ENCODE results near the gene CES2. TPM values are rescaled to one million over a fixed set of nuclear protein-coding genes. Genes with fewer than 3 reads are reported as not detected.
A peak's percentile ranks its signal among the peaks of the same experiment; 100 is the strongest.

The CES2 gene
- total RNA-seq, 1 experiment from 2014 or later, result 35.4 TPM

DNA sequence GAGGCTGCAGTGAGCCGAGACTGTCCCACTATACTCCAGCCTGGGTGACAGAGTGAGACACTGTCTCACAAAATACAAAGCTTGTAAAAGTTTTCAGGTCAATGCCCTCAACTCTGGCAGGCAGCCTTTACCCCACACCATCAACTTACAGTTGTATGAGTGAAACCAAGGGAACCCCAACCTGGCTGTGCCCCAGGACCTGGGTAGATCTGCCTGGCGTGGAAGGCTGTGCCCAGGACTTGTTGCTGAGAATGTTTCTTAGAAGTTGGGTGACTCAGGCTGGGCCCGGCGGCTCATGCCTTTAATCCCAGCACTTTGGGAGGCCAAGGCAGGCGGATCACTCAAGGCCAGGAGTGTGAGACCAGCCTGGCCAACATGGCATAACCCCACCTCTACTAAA, 33.5 kb downstream of the CES2 start:
- Histone ChIP-seq H3K36me3 (ENCODE audit: control insufficient read depth in 1 of 2, insufficient read depth in 2 of 2, low read length in 2 of 2) (no peaks in the 10 kb centered on the region), H3K9ac (ENCODE audit: low read length) (peak overlapping the region; percentile 28; the same call in 1 of the 2 replicates), H4K20me1 (ENCODE audit: insufficient read depth) (no peaks in the 10 kb centered on the region), H3K27ac (ENCODE audit: low read depth, low read length) (no peak overlapping the region), H3K4me2 (ENCODE audit: low read length) (peak overlapping the region; percentile 80), H3K79me2 (ENCODE audit: insufficient read depth, low read length) (no peaks in the 10 kb centered on the region), H3K4me3 (replicated peaks in 1 of 2; ENCODE audit: low read depth in 1 of 2, low read length in 2 of 2) (peak overlapping the region in 1 of 2 experiments; percentile 26; a peak in 1 of 4 replicates), H3K9me3 (ENCODE audit: control insufficient read depth in 1 of 2, insufficient read depth in 1 of 2, low read depth in 1 of 2, low read length in 2 of 2) (no peaks in the 10 kb centered on the region), H2AFZ (ENCODE audit: low read depth, low read length, poor library complexity, severe bottlenecking) (no peak overlapping the region), H3K27me3 (ENCODE audit: insufficient read depth, low read length) (no peaks in the 10 kb centered on the region), H3K4me1 (ENCODE audit: control insufficient read depth in 1 of 2, insufficient read depth in 2 of 2, low read length in 2 of 2) (peaks cover 40 to 55% of the 10 kb centered on the region in 2 experiments), H3K9me2 (ENCODE audit: insufficient read depth) (no peaks in the 10 kb centered on the region)
- DNase-seq (ENCODE audit: low read depth, low spot score) (no peak), ATAC-seq (peak; percentile 61)
- RAD21 ChIA-PET (ENCODE audit: low non-redundant PET in 1 of 2, low total read pairs in 2 of 2, uncharacterized antibody in 2 of 2, unreplicated experiment in 2 of 2), result no interaction called here
- BruUV-seq (replicated peaks), result no TSS peak
- CTCF ChIA-PET, result interaction anchor here (0.8 kb wide), 1 partner anchor 8 kb away, joined by 3 read pairs; the partner anchor contains the start of gene CES3
- intact Hi-C loops (cut with micrococcal nuclease), result no loop called here
- TF ChIP-seq TCF7L2 (IDR thresholded peaks at IDR 0.05; ENCODE audit: borderline replicate concordance, extremely low read depth, insufficient read depth, insufficient read length), result peak; percentile 75
- no peak for TF ChIP-seq CEBPB (IDR thresholded peaks at IDR 0.05; ENCODE audit: low read depth)
- POLR2A ChIA-PET, result no interaction called here

DNA sequence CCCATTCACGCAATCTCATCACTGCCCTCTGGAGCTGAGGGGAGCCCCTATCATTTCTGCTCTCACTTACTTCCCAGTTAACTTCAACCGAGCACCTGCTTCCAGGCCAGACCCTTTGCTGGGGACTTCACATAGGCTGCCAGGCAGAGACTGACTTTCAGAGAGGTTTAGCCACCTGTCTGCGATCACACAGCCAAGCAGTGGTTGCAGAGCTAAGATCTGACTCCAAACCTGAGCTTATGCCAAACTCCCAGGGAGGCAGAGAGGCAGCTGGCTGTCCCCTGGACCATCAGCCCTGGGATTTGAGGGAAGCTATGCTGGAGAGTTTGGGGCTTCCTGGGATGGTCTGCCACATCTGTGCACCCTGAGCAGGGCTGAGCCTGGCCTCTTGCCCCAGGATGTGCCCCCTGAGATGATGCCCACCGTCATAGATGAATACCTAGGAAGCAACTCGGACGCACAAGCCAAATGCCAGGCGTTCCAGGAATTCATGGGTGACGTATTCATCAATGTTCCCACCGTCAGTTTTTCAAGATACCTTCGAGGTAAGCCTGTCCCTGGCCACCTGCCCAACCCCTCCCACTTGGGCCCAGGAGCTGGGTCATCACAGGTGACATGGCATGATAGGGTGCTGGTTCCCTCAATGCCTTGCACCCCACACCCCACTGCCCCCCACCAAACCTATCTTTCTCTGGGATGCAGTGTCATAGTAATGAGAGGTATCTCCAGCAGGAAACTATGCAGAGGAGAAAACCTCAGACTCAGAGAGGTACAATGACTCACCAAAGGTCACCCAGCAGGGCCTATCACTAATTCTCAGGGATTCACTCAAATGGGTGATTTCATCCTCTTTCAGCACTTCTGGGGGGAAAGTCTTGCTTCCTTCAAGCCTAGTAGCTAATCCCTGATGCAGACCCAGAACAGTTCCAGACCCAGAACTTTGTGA, 35.7 kb downstream of the CES2 start:
- Histone ChIP-seq H3K9me2 (ENCODE audit: insufficient read depth) (no peaks in the 10 kb centered on the region), H3K4me1 (ENCODE audit: control insufficient read depth in 1 of 2, insufficient read depth in 2 of 2, low read length in 2 of 2) (peaks cover 40 to 55% of the 10 kb centered on the region in 2 experiments), H3K9me3 (ENCODE audit: control insufficient read depth in 1 of 2, insufficient read depth in 1 of 2, low read depth in 1 of 2, low read length in 2 of 2) (no peaks in the 10 kb centered on the region), H3K4me3 (replicated peaks in 1 of 2; ENCODE audit: low read depth in 1 of 2, low read length in 2 of 2) (peak overlapping the region in 1 of 2 experiments; percentile 31; a peak in 1 of 4 replicates), H3K4me2 (ENCODE audit: low read length) (peak overlapping the region; percentile 80), H4K20me1 (ENCODE audit: insufficient read depth) (no peaks in the 10 kb centered on the region), H3K27me3 (ENCODE audit: insufficient read depth, low read length) (no peaks in the 10 kb centered on the region), H3K9ac (ENCODE audit: low read length) (peak overlapping the region; percentile 37), H3K79me2 (ENCODE audit: insufficient read depth, low read length) (no peaks in the 10 kb centered on the region), H3K36me3 (ENCODE audit: control insufficient read depth in 1 of 2, insufficient read depth in 2 of 2, low read length in 2 of 2) (no peaks in the 10 kb centered on the region), H2AFZ (ENCODE audit: low read depth, low read length, poor library complexity, severe bottlenecking) (no peak overlapping the region), H3K27ac (ENCODE audit: low read depth, low read length) (peak overlapping the region; percentile 6; the same call in 1 of the 2 replicates)
- RAD21 ChIA-PET (ENCODE audit: low non-redundant PET in 1 of 2, low total read pairs in 2 of 2, uncharacterized antibody in 2 of 2, unreplicated experiment in 2 of 2), result interaction anchor here in 1 of 2 experiments (0.9 kb wide), 1 partner anchor 17 kb away, joined by 3 read pairs; no protein-coding TSS in a partner anchor
- TF ChIP-seq FOSL1 (IDR thresholded peaks at IDR 0.05; ENCODE audit: low read depth), result peak; percentile 40; the same call in 1 of the 2 replicates
- TF ChIP-seq POLR2A (IDR thresholded peaks at IDR 0.05; ENCODE audit: borderline replicate concordance, extremely low read depth, insufficient read depth, insufficient read length), result no peak
- intact Hi-C loops (cut with micrococcal nuclease), result no loop called here
- CTCF ChIA-PET, result interaction anchor here (1.4 to 2.5 kb wide), 3 partner anchors 10 to 214 kb away, joined by 3 to 13 read pairs (median 3); partner anchors contain the start of gene CES3
- DNase-seq (ENCODE audit: low read depth, low spot score), result no peak
- ATAC-seq, result peak; percentile 68
- POLR2A ChIA-PET, result no interaction called here
- no TSS peak for BruUV-seq (replicated peaks)

All from HCT116 (cell line).